B cell (primary cell): ENCODE results near the gene ICOSLG.

Experiments
- EZH2 ChIP-seq: IDR thresholded peaks from 2 replicates; pipeline ENCODE4 v1.6.1; 2012; ENCODE audit warnings: borderline replicate concordance, low read depth, mild to moderate bottlenecking, moderate library complexity, low read length; ENCODE audit not compliant: insufficient read depth, poor library complexity, severe bottlenecking
- TF ChIP-seq, protein P1 (sequence below): fragments of 200-600 bp; IDR thresholded peaks from one replicate; pipeline ENCODE4 v1.8.0; 2022; ENCODE audit warnings: antibody characterized with exemption, mild to moderate bottlenecking

DNA sequence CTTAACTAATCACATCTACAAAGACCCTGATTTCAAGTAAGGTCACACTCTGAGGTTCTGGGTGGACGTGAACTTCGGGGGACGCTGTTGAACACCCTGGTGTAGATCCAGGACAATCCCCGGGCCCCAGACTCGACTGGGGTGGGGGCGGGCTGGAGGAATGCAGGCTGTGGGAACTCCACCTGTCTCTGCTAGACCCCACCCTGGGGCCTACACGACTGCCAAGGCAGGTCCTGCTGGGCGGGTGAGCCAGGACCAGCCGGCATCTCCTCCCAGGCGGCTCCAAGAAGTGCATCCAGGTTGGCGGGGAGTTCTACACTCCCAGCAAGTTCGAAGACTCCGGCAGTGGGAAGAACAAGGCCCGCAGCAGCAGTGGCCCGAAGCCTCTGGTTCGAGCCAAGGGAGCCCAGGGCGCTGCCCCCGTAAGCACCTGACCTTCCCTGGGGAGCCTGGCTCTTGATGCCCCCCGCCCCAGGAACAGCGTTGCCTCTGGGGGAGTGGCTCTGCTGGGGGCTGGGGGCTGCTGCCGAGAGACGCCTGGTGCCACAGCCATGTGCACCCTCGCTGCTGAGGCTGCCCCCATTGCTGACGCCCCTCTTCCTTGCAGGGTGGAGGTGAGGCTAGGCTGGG is 48.8 kb upstream of the ICOSLG start:
- TF ChIP-seq, protein P1, sequence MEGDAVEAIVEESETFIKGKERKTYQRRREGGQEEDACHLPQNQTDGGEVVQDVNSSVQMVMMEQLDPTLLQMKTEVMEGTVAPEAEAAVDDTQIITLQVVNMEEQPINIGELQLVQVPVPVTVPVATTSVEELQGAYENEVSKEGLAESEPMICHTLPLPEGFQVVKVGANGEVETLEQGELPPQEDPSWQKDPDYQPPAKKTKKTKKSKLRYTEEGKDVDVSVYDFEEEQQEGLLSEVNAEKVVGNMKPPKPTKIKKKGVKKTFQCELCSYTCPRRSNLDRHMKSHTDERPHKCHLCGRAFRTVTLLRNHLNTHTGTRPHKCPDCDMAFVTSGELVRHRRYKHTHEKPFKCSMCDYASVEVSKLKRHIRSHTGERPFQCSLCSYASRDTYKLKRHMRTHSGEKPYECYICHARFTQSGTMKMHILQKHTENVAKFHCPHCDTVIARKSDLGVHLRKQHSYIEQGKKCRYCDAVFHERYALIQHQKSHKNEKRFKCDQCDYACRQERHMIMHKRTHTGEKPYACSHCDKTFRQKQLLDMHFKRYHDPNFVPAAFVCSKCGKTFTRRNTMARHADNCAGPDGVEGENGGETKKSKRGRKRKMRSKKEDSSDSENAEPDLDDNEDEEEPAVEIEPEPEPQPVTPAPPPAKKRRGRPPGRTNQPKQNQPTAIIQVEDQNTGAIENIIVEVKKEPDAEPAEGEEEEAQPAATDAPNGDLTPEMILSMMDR: no peak
- no peak for TF ChIP-seq EZH2
